Islet precursor cell (in vitro differentiated cells): ENCODE measurements around the gene IFNB1.

Source experiments
- DNase-seq: peaks from one replicate; pipeline ENCODE4 v3.0.0-alpha.2; 2018

Gene IFNB1

GRCh38 chr9:21060919-21061561 lies 16.7 kb downstream of the IFNB1 start:
- no peak for DNase-seq

GRCh38 chr9:21056931-21057330 lies 20.8 kb downstream of the IFNB1 start:
- DNase-seq = no peak

DNA sequence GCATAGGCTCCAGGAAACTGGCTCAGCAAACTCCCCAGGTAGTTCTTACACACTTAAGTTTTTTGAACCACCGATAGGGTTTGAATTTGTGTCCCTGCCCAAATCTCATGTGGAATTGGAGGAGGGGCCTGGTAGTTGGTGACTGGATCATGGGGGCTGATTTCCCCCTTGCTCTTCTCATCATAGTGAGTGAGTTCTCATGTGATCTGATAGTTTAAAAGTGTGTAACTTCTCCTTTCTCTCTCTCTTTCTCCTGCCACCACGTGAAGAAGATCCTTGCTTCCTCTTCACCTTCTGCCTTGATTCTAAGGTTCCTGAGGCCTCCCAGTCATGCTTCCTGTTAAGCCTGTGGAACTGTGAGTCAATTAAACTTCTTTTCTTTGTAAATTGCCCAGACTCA lies 23.9 kb downstream of the IFNB1 start:
- DNase-seq = no peak

DNA sequence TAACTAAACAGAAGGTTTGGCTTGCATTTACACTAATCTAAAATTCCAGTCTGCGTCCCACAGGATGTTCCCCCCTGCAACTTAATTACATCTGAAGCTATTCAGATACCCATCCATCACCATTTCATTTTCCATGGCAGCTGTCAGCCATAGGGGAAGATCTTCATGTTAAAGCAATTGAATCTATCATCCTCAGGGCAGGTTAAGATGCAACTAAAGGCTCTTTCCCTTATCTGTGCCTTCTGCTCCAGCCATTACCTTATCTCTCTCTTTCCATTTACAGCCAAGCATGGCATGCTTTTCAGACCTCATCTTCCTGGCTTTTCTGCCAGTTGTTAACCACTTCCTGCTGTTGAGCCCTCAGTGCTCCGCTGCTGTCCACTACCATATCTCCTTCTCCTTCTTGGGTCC lies 30.5 kb downstream of the IFNB1 start:
- no peak for DNase-seq

- DNase-seq = no peak
Measured at GRCh38 chr9:21043841-21044240, 33.9 kb downstream of the IFNB1 start.

DNA sequence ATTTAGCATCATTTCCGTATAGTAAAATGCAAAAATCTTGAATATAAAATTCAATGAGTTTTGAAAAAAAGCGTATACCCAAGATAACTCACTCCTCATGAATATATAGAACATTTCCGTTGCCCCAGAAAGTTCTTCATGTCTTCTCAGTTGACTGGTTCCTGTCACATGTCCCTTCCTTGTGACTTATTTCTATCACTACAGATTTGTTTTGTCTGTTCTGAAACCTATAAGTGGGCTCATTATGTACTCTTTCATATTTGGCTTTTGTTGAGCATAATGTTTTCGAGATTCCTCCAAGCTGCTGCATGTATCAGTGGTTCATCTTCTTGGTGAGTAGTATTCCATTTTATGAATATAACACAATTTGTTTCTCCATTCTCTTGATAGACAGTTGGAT lies 35.3 kb downstream of the IFNB1 start:
- DNase-seq = no peak

- no peak for DNase-seq
Measured at GRCh38 chr9:21039302-21039701, 38.4 kb downstream of the IFNB1 start.

- DNase-seq = no peak
Measured at GRCh38 chr9:21037278-21037677, 40.5 kb downstream of the IFNB1 start.

GRCh38 chr9:21031808-21032183 lies 45.9 kb downstream of the IFNB1 start:
- DNase-seq = no peak

DNA sequence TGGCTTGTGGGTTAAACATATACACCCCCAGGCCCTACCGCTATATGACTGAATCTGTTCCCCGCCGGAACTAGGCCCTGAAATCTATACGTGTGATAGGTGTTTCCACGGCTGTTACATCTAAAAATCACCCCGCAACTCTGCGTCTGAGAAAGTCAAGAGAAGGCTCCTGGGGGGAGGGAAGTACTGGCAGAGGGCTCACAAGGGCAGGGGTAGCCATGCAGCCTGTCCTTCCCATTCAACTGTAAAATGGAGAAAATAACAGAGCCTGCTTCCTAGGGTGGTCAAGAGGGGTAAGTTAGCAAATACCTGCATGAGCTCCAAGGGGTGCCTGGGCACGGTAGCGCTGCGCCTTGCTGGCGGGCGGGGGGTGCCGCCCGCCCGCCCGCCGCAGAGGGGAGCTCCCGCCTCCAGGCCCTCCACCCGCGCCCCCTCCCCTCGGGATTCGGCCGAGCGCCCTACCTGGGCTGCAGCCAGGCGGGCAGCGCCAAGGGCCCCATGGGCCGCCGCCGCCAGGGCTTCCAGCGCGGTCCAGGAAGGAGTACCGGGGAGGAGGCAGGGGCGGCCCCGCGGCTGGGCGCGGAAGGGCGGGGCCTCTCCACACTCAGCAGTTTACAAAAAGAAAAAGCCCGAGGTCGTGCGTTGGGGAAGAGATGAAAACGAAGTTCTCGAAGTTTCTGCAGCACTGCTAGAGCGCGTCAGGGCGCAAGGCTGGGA lies 46.5 kb downstream of the IFNB1 start, which contains the start of gene HACD4:
Gene HACD4, minus strand, starts transcription at position 550 of the 717 bp plus-strand sequence. Its CDS starts 50 bp downstream, at position 500.
- peak; percentile 82 for DNase-seq

DNA sequence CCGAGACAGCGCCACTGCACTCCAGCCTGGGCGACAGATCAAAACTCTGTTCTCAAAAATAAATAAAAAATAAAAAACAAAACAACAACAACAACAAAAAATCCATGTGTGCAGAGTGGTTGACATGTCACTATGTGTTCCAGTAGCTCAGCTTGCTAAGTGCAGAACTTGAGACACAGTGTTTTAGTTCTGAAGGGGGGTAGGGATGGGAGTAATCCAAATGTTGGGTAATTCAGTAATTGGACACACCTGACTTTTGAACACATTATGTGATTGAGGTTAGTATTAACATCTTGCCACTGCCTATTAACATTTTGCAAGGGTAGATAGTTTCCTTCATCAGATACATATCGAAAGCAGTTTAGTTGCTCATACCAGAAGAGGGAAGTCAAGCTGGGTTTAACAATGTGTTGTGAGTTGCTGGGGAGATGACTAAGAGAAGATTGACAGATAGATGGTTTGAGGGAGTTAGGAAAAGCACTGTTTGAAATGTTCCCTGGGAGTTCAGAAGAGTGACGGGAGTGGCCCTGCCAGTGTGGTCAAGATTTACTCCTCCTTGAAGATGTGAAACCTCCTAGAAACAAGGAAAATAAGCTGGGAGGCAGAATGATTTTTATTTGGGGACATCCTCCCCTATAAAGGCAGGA lies 47.2 kb downstream of the IFNB1 start:
- no peak for DNase-seq

GRCh38 chr9:21029661-21030060 lies 48.1 kb downstream of the IFNB1 start:
- no peak for DNase-seq

DNA sequence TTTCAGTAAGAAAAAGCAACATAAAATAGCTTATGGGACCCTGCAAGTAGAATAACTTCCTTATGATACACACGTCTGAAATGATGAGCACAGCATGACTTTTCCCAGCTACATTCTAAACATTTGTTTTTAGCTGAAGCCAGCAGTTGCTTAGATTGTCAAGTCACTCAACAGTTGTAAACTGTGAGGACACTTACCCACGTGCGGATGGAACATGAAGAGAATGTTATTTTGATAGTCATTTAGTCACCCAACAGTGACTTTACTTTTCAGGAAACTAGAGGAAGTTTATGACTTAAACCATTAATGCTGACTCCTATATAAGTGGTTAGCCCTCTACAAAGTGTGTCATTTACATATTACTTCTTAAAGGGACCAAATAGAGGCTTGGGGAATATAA lies 49.3 kb downstream of the IFNB1 start:
- DNase-seq = no peak

DNA sequence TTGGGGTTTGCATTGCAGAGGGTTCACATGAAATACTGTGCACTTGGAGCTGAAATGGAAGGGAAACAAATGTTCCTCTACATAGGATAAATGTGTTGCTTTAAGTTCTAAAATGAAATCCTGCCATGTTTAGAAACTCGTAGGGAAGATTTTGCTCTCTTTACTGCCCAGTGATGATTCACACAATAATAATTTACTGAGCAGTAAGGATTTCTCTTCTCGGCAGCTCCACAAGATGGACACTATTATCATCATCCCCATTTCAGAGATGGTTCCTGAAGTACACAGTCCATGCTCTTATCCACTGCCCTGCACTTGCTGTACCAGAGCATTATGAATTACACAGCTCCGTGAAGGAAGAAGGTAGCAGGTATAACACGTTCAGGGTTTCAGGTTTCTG lies 50.4 kb downstream of the IFNB1 start:
- DNase-seq = no peak
